Measurements from ENCODE around the gene LYSET.

Gene LYSET

GRCh38 chr14:93195316-93195999 lies 10.3 kb downstream of the LYSET start:
- no peak for DNase-seq

DNA sequence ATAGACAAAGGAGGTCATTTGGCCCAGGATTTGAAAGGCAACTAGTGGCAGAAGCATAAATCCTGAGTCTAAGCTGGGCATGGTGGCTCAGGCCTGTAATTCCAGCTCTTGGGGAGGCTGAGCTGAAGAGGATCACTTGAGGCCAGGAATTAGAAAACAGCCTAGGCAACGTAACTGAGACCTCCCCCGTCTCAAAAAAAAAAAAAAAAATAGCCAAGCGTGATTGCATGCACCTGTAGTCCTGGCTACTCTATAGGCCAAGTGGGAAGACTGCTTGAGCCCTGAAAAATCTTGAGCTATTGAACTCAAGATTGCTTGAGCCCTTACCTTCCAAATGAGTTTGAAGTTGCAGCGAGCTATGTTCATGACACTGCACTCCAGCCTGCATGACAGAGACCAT lies 13.9 kb downstream of the LYSET start:
- no peak for DNase-seq
- TF ChIP-seq GATA1 (IDR thresholded peaks at IDR 0.05; ENCODE audit: low read depth, low read length), result no peak
- no peak for TF ChIP-seq POLR2A (IDR thresholded peaks at IDR 0.05; ENCODE audit: low read length)

More at GRCh38 chr14:93195316-93195999, 10.3 kb downstream of the LYSET start:
- TF ChIP-seq POLR2A (IDR thresholded peaks at IDR 0.05; ENCODE audit: low read length) (no peak), GATA1 (IDR thresholded peaks at IDR 0.05; ENCODE audit: low read depth, low read length) (no peak)

DNA sequence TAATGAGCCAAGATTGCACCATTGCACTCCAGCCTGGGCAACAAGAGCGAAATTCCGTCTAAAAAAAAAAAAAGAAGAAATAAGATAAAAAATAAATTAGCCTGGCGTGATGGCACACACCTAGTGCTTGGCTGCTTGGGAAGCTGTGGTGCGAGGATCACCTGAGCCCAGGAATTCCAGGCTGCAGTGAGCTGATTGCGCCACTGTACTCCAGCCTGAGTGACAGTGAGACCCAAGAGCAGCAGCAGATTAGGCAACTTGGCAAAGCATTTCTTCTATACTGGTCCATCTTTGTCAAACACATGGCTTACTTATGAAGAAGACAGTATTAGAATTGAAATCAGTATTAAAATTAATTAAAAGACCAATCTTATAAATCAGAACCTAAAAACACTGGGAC lies 15.4 kb downstream of the LYSET start:
- no peak for DNase-seq
- TF ChIP-seq POLR2A (IDR thresholded peaks at IDR 0.05; ENCODE audit: low read length), result no peak
- no peak for TF ChIP-seq GATA1 (IDR thresholded peaks at IDR 0.05; ENCODE audit: low read depth, low read length)

GRCh38 chr14:93201155-93201704 lies 16.1 kb downstream of the LYSET start:
- no peak for DNase-seq
- TF ChIP-seq POLR2A (IDR thresholded peaks at IDR 0.05; ENCODE audit: low read length) (no peak), GATA1 (IDR thresholded peaks at IDR 0.05; ENCODE audit: low read depth, low read length) (no peak)

GRCh38 chr14:93206793-93207467 lies 21.8 kb downstream of the LYSET start, which contains the start of the genes GON7 and UBR7:
Gene GON7, minus strand, starts transcription at chr14:93207065. Its CDS starts 28 bp downstream, at chr14:93207037.
Gene UBR7, plus strand, starts transcription at chr14:93207256. Its CDS starts 36 bp downstream, at chr14:93207292.
- DNase-seq, result peak; percentile 96 to 97
- TF ChIP-seq POLR2A (IDR thresholded peaks at IDR 0.05; ENCODE audit: low read length), result peak; percentile 94
- TF ChIP-seq GATA1 (IDR thresholded peaks at IDR 0.05; ENCODE audit: low read depth, low read length), result no peak

DNA sequence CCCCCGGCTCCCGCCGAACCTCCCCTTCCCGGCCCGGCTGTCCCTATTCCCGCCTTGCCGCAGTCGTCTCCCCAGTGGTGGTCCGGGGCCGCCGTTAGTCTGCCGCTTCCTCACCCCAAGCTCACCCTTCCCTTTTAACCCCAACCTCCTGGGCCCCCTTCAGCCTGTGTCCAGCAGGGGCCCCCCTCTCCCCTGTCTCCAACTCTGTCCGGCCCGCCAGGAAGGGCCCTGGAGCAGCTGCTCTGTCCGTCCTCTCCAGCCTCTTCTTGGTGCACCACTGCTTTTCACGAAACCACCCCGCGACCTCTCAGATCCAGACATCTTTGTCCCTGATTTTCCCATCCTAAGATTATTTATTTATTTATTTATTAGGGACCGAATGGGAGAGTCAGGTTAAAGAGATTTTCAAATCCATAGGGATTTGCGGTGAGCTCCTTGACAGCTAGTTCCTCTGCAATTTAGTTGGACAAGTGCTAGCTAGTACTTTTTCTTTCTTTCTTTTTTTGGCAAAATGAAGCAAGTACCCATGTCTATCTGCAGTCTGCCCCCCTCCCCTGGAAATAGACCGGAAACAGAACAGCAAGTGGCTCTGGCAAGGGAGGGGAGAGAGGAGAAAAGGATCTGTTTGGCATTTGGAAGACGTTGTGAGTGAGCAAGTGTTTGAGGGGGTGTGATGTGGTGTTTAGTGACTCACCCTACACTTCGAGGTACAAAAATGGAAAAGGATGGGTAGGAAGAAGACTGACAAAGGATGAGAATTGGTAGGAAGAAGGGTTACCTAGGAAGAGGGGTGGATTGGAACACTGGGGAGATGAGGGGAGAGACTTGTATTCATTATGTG lies 22.6 kb downstream of the LYSET start:
- DNase-seq, result peak; percentile 78 to 82
- TF ChIP-seq GATA1 (IDR thresholded peaks at IDR 0.05; ENCODE audit: low read depth, low read length) (no peak), POLR2A (IDR thresholded peaks at IDR 0.05; ENCODE audit: low read length) (peak; percentile 48)

DNA sequence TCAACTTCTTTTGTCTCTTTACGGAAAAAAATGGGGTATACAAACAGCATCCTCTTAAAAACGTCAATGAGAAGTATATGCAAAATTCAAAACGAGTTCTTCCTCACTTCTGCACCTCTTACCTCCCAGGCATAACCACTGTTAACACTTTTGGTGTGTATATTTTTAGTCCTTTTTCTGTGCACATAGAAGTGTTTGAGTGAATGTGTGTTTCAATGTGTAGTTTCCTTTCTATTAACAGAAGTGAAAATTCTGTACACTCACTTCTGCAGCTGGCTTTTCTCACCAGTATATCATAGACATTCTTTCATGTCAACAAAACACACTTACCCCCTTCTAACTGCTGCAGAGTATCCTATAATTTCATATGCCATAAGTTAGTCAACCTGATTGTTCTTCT lies 27.3 kb downstream of the LYSET start:
- TF ChIP-seq GATA1 (IDR thresholded peaks at IDR 0.05; ENCODE audit: low read depth, low read length) (no peak), POLR2A (IDR thresholded peaks at IDR 0.05; ENCODE audit: low read length) (no peak)
- no peak for DNase-seq

GRCh38 chr14:93214598-93214997 lies 29.5 kb downstream of the LYSET start:
- DNase-seq, result no peak
- TF ChIP-seq GATA1 (IDR thresholded peaks at IDR 0.05; ENCODE audit: low read depth, low read length) (no peak), POLR2A (IDR thresholded peaks at IDR 0.05; ENCODE audit: low read length) (no peak)

GRCh38 chr14:93219103-93219726 lies 34.1 kb downstream of the LYSET start:
- peak; percentile 75 to 79 for DNase-seq
- no peak for TF ChIP-seq GATA1 (IDR thresholded peaks at IDR 0.05; ENCODE audit: low read depth, low read length)
- no peak for TF ChIP-seq POLR2A (IDR thresholded peaks at IDR 0.05; ENCODE audit: low read length)

- no peak for DNase-seq
- no peak for TF ChIP-seq GATA1 (IDR thresholded peaks at IDR 0.05; ENCODE audit: low read depth, low read length)
- no peak for TF ChIP-seq POLR2A (IDR thresholded peaks at IDR 0.05; ENCODE audit: low read length)
Measured at GRCh38 chr14:93220509-93220908, 35.4 kb downstream of the LYSET start.

DNA sequence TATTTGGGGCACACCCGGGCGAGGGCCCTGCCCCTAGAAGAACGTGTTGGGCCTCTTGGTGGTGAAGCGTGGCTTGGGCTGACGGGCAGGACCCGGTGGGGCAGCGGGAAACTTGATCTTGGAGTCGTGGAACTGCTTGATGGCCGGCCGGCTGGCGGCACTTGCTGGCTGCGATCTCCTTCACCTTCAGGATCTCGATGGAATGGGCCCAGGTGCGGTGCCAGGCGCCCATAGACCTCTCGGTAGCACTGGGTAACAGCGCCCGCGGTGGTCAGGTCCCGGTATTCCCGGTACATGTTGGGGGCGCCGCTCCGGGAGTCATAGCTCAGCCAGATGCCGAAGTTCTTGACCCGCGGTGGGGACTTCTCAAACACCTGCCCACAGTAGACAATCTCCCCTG lies 38.4 kb downstream of the LYSET start:
- no peak for TF ChIP-seq POLR2A (IDR thresholded peaks at IDR 0.05; ENCODE audit: low read length)
- no peak for TF ChIP-seq GATA1 (IDR thresholded peaks at IDR 0.05; ENCODE audit: low read depth, low read length)
- no peak for DNase-seq

GRCh38 chr14:93228550-93228949 lies 43.4 kb downstream of the LYSET start:
- no peak for DNase-seq
- TF ChIP-seq GATA1 (IDR thresholded peaks at IDR 0.05; ENCODE audit: low read depth, low read length) (no peak), POLR2A (IDR thresholded peaks at IDR 0.05; ENCODE audit: low read length) (no peak)

GRCh38 chr14:93230539-93230938 lies 45.4 kb downstream of the LYSET start:
- no peak for TF ChIP-seq POLR2A (IDR thresholded peaks at IDR 0.05; ENCODE audit: low read length)
- TF ChIP-seq GATA1 (IDR thresholded peaks at IDR 0.05; ENCODE audit: low read depth, low read length), result no peak

More at GRCh38 chr14:93230539-93230938, 45.4 kb downstream of the LYSET start:
- no peak for DNase-seq
